IMR-90 (cell line): ENCODE measurements around the gene CTNNA2.

Experiments
- BHLHE40 ChIP-seq: fragments of 150-350 bp; IDR thresholded peaks from 2 replicates; pipeline ENCODE4 v1.6.1; 2016; ENCODE audit warnings: mild to moderate bottlenecking, low read depth, low read length
- MXI1 ChIP-seq: IDR thresholded peaks from 2 replicates; pipeline ENCODE4 v1.6.1; 2012; ENCODE audit warnings: low read depth, mild to moderate bottlenecking, low read length, moderate library complexity, borderline replicate concordance
- NFE2L2 ChIP-seq: fragments of 150-350 bp; IDR thresholded peaks from 2 replicates; pipeline ENCODE4 v1.6.1; 2016; ENCODE audit warnings: low read depth, mild to moderate bottlenecking, low read length
- POLR2A ChIP-seq: IDR thresholded peaks from 2 replicates; pipeline ENCODE4 v1.6.1; 2012; ENCODE audit warnings: mild to moderate bottlenecking, low read depth, low read length
- RCOR1 ChIP-seq: IDR thresholded peaks from 2 replicates; pipeline ENCODE4 v1.6.1; 2012; ENCODE audit warnings: mild to moderate bottlenecking, low read length, improper control_type of control experiment; ENCODE audit not compliant: insufficient replicate concordance
- RFX5 ChIP-seq: IDR thresholded peaks from 2 replicates; pipeline ENCODE4 v1.8.0; 2012; ENCODE audit warnings: low read depth, mild to moderate bottlenecking, low read length, moderate library complexity
- SMC3 ChIP-seq: fragments of 150-350 bp; IDR thresholded peaks from 2 replicates; pipeline ENCODE4 v1.6.1; 2016; ENCODE audit warnings: low read depth, mild to moderate bottlenecking, antibody characterized with exemption, low read length, moderate library complexity
- TF ChIP-seq, protein P1 (sequence below): conservative IDR thresholded peaks from 2 replicates; pipeline ENCODE4 v1.5.1; 2012; ENCODE audit warnings: mild to moderate bottlenecking, low read depth, low read length, improper control_type of control experiment
- TF ChIP-seq, protein P2 (sequence below): fragments of 150-350 bp; IDR thresholded peaks from 2 replicates; pipeline ENCODE4 v1.6.1; 2017; ENCODE audit warnings: mild to moderate bottlenecking, antibody characterized with exemption, low read length, low read depth

DNA sequence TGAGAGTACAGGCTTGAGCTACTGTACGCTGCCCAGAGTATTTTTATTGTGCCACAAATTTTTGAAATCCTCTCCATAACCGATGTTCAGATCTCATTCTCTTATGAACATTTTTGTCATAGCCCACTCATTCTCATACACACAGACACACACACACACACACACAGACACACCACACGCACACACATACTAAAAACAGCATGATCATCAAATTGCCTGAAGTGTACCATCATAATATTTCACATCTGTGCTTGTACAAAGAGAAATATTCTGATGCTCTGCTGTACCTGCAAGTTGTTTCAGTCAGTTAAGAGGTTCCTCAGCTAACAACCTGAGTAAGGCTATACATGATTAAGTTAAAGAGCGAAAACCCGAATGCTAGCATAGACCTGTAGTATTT is 696.6 kb downstream of the CTNNA2 start:
- TF ChIP-seq POLR2A (no peak), MXI1 (no peak), BHLHE40 (no peak), NFE2L2 (no peak), RCOR1 (no peak), RFX5 (no peak), SMC3 (no peak)
- TF ChIP-seq, protein P1, sequence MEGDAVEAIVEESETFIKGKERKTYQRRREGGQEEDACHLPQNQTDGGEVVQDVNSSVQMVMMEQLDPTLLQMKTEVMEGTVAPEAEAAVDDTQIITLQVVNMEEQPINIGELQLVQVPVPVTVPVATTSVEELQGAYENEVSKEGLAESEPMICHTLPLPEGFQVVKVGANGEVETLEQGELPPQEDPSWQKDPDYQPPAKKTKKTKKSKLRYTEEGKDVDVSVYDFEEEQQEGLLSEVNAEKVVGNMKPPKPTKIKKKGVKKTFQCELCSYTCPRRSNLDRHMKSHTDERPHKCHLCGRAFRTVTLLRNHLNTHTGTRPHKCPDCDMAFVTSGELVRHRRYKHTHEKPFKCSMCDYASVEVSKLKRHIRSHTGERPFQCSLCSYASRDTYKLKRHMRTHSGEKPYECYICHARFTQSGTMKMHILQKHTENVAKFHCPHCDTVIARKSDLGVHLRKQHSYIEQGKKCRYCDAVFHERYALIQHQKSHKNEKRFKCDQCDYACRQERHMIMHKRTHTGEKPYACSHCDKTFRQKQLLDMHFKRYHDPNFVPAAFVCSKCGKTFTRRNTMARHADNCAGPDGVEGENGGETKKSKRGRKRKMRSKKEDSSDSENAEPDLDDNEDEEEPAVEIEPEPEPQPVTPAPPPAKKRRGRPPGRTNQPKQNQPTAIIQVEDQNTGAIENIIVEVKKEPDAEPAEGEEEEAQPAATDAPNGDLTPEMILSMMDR: no peak
- TF ChIP-seq, protein P2, sequence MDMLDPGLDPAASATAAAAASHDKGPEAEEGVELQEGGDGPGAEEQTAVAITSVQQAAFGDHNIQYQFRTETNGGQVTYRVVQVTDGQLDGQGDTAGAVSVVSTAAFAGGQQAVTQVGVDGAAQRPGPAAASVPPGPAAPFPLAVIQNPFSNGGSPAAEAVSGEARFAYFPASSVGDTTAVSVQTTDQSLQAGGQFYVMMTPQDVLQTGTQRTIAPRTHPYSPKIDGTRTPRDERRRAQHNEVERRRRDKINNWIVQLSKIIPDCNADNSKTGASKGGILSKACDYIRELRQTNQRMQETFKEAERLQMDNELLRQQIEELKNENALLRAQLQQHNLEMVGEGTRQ: no peak
